Upper lobe of left lung (tissue), 6 donors: Measurements from ENCODE around the gene CEP131. TPM values are rescaled to one million over a fixed set of nuclear protein-coding genes. Genes with fewer than 3 reads are reported as not detected.

Source experiments
- ATAC-seq, 2 donors: fragments of 200-7000 bp; cut with Tn5 transposase; one replicate each; pipeline ENCODE4 v1.9.1; 2022; ENCODE audit warnings: mild to moderate bottlenecking in 2 of 2, moderate library complexity in 2 of 2; ENCODE audit not compliant: low FRiP score in 2 of 2
- DNase-seq, 2 donors: peaks; one replicate each; pipeline ENCODE4 v3.0.0-alpha.2; 2019 to 2020
- H3K27ac ChIP-seq, 4 donors: fragments of 200-600 bp; sonication (generic); one replicate each; pipeline ENCODE4 v1.5.1; 2016 to 2019
- H3K27me3 ChIP-seq, 4 donors: fragments of 200-600 bp; sonication (generic); one replicate each; pipeline ENCODE4 v1.5.1; 2017 to 2019
- H3K36me3 ChIP-seq, 4 donors: fragments of 200-600 bp; sonication (generic); one replicate each; pipeline ENCODE4 v1.5.1; 2016 to 2019
- H3K4me1 ChIP-seq, 4 donors: fragments of 200-600 bp; sonication (generic); one replicate each; pipeline ENCODE4 v1.5.1; 2018 to 2019
- H3K4me3 ChIP-seq, 4 donors: fragments of 200-600 bp; sonication (generic); one replicate each; pipeline ENCODE4 v1.5.1; 2017 to 2019; ENCODE audit warnings: mild to moderate bottlenecking in 2 of 4, moderate library complexity in 1 of 4
- H3K9me3 ChIP-seq, 4 donors: fragments of 200-600 bp; sonication (generic); one replicate each; pipeline ENCODE4 v1.5.1; 2018 to 2019
- CTCF ChIP-seq, 6 experiments: fragments of 450-650 bp in 4 of 6; fragments of 200-600 bp in 2 of 6; sonication (generic) in 2 of 6; IDR thresholded peaks; one replicate each; pipeline ENCODE4 v1.5.1; 2016 to 2019; ENCODE audit warnings: antibody characterized with exemption in 6 of 6
- EP300 ChIP-seq, 4 donors: sonication (generic); formaldehyde crosslinking; IDR thresholded peaks; one replicate each; pipeline ENCODE4 v1.5.1; 2017; ENCODE audit warnings: antibody characterized with exemption in 4 of 4, control low read depth in 2 of 4
- POLR2A ChIP-seq, 4 donors: fragments of 450-650 bp; IDR thresholded peaks; one replicate each; pipeline ENCODE4 v1.5.1; 2016 to 2017; ENCODE audit warnings: antibody characterized with exemption in 4 of 4, mild to moderate bottlenecking in 2 of 4
- POLR2AphosphoS5 ChIP-seq, 2 donors: sonication (generic); formaldehyde crosslinking; IDR thresholded peaks; one replicate each; pipeline ENCODE4 v1.5.1; 2017; ENCODE audit warnings: antibody characterized with exemption in 2 of 2
- WGBS, 2 donors: methylation state at CpG; one replicate each; pipeline ENCODE4 v1.1.5; 2017 to 2018; 5-methylcytosine and 5-hydroxymethylcytosine counted together
- total RNA-seq, 6 donors: library from RNA; depleted of rRNA in 4 of 6; stranded (reverse); fragments of >200 nt in 4 of 6; gene quantifications; one replicate each; pipeline versions ENCODE4 v1.1.0 to v1.2.1, GENCODE V29; 2016 to 2021
- donor health status: DM: no; HTN: no; CAD: no; lungs with moderate emphysema.
- donor health status: DM: no; HTN: yes; CAD: no; lungs with severe emphysema.

CEP131 gene
- total RNA-seq, 6 donors from 2014 or later, result 5.3 to 55.5 (median 12.6) TPM

- H3K9me3 ChIP-seq, result no peaks in the 10 kb centered on the region
- 91% methylated on average over 5 to 10 of the region's 10 CpGs for WGBS, 2 donors
- DNase-seq (no peak), ATAC-seq (no peak)
- H3K4me3 ChIP-seq, result no peak overlapping the region
- peaks cover 0 to 22% (median 4%) of the 10 kb centered on the region in 4 donors for H3K36me3 ChIP-seq
- no peak for TF ChIP-seq CTCF (IDR thresholded peaks at IDR 0.05)
- no peak for TF ChIP-seq POLR2A (IDR thresholded peaks at IDR 0.05)
- TF ChIP-seq EP300 (IDR thresholded peaks at IDR 0.05), result no peak
- TF ChIP-seq POLR2AphosphoS5 (IDR thresholded peaks at IDR 0.05), result no peak
- H3K27me3 ChIP-seq, result no peaks in the 10 kb centered on the region
- peaks cover 25 to 51% (median 29%) of the 10 kb centered on the region in 4 donors for H3K4me1 ChIP-seq
- no peak overlapping the region for H3K27ac ChIP-seq
Measured at GRCh38 chr17:81241203-81241602, 18.4 kb upstream of the CEP131 start.

GRCh38 chr17:81240761-81241160 is 18.0 kb upstream of the CEP131 start:
- H3K27me3 ChIP-seq, result no peaks in the 10 kb centered on the region
- peak in 1 of 2 donors; percentile 0 for DNase-seq
- H3K4me1 ChIP-seq, result peaks cover 25 to 54% (median 29%) of the 10 kb centered on the region in 4 donors
- WGBS, 2 donors, result 76 to 87% methylated on average over 8 of the region's 8 CpGs
- H3K4me3 ChIP-seq, result no peak overlapping the region
- H3K27ac ChIP-seq, result no peak overlapping the region
- no peaks in the 10 kb centered on the region for H3K9me3 ChIP-seq
- peaks cover 0 to 21% (median 4%) of the 10 kb centered on the region in 4 donors for H3K36me3 ChIP-seq
- no peak for TF ChIP-seq POLR2A (IDR thresholded peaks at IDR 0.05)
- no peak for TF ChIP-seq CTCF (IDR thresholded peaks at IDR 0.05)
- no peak for TF ChIP-seq EP300 (IDR thresholded peaks at IDR 0.05)
- TF ChIP-seq POLR2AphosphoS5 (IDR thresholded peaks at IDR 0.05), result no peak
- no peak for ATAC-seq

- peaks cover 0 to 13% (median 0%) of the 10 kb centered on the region in 4 donors for H3K36me3 ChIP-seq
- no peaks in the 10 kb centered on the region for H3K27me3 ChIP-seq
- peaks cover 25 to 54% (median 29%) of the 10 kb centered on the region in 4 donors for H3K4me1 ChIP-seq
- 17 to 24% methylated on average over 25 to 37 of the region's 37 CpGs for WGBS, 2 donors
- peak overlapping the region; percentile 94 to 100 (median 98) for H3K4me3 ChIP-seq
- no peaks in the 10 kb centered on the region for H3K9me3 ChIP-seq
- TF ChIP-seq POLR2A (IDR thresholded peaks at IDR 0.05) (no peak), EP300 (IDR thresholded peaks at IDR 0.05) (no peak), POLR2AphosphoS5 (IDR thresholded peaks at IDR 0.05) (no peak), CTCF (IDR thresholded peaks at IDR 0.05) (no peak)
- DNase-seq, result no peak
- ATAC-seq, result no peak
- H3K27ac ChIP-seq, result peak overlapping the region; percentile 70 to 89 (median 84)
Measured at GRCh38 chr17:81239714-81240555, 17.2 kb upstream of the CEP131 start.

- Histone ChIP-seq H3K4me3 (peak within 1 kb of the TSS; percentile 94 to 100 (median 98)), H3K9me3 (no peaks in the 10 kb centered on the region), H3K27ac (peak within 1 kb of the TSS; percentile 79 to 89 (median 84)), H3K36me3 (peaks cover 0 to 15% (median 1%) of the 10 kb centered on the region in 4 donors), H3K27me3 (no peaks in the 10 kb centered on the region), H3K4me1 (peaks cover 25 to 54% (median 29%) of the 10 kb centered on the region in 4 donors)
- TF ChIP-seq POLR2A (IDR thresholded peaks at IDR 0.05), result peak in 3 of 4 donors; percentile 51 to 80 (median 69)
- TF ChIP-seq POLR2AphosphoS5 (IDR thresholded peaks at IDR 0.05), result peak; percentile 73 to 78
- TF ChIP-seq CTCF (IDR thresholded peaks at IDR 0.05), result peak in 4 of 6 experiments; percentile 20 to 34 (median 25)
- TF ChIP-seq EP300 (IDR thresholded peaks at IDR 0.05), result no peak
- WGBS, 2 donors, result 0 to 1% methylated on average over 14 to 25 of the region's 100 CpGs
- ATAC-seq, result peak; percentile 98
- peak; percentile 97 to 99 for DNase-seq
Measured at GRCh38 chr17:81238815-81239713, 16.3 kb upstream of the CEP131 start, which contains the start of the genes NDUFAF8 and TEPSIN. TSS of gene NDUFAF8 (plus strand) at chr17:81239318. CDS start at chr17:81239364, 46 bp downstream. TSS of gene TEPSIN (minus strand) at chr17:81239055. CDS start at chr17:81239033, 22 bp downstream.
